ENCODE measurements around the gene TYMS.

- no peak for TF ChIP-seq CTCF (IDR thresholded peaks at IDR 0.05)
- TF ChIP-seq EZH2 (IDR thresholded peaks at IDR 0.05; ENCODE audit: borderline replicate concordance, insufficient read depth, low read depth, low read length, poor library complexity, severe bottlenecking), result no peak
Observed at GRCh38 chr18:634551-635045, 22.9 kb upstream of the TYMS start.
